Measurements from ENCODE around the gene PLEKHB1. TPM values are rescaled to one million over a fixed set of nuclear protein-coding genes. Genes with fewer than 3 reads are reported as not detected.
A peak's percentile ranks its signal among the peaks of the same experiment; 100 is the strongest.

PLEKHB1 gene
- total and polyA plus RNA-seq, 12 donors: 0.71 to 44.8 (median 14.3) TPM

GRCh38 chr11:73623686-73624085, 22.7 kb upstream of the PLEKHB1 start:
- Histone ChIP-seq H3K9me3 (no peaks in the 10 kb centered on the region), H3K27me3 (no peaks in the 10 kb centered on the region), H3K4me1 (peaks cover 0 to 36% (median 11%) of the 10 kb centered on the region in 9 donors), H3K36me3 (no peaks in the 10 kb centered on the region), H3K27ac (peak overlapping the region in 1 of 10 donors; percentile 79), H3K4me3 (no peak overlapping the region)
- WGBS, 2 donors: 30 to 38% methylated on average over 3 of the region's 3 CpGs
- intact Hi-C loops (cut with DNase I): loop anchor here in 7 of 10 donors (2.0 to 10.0 kb wide), 3 partner anchors 37 to 219 kb away; no protein-coding TSS in a partner anchor
- ATAC-seq (peak in 7 of 8 donors; percentile 27 to 67 (median 56)), DNase-seq (no peak)
- TF ChIP-seq CTCF (IDR thresholded peaks at IDR 0.05): no peak

GRCh38 chr11:73625696-73626318, 20.6 kb upstream of the PLEKHB1 start:
- no peak overlapping the region for H3K27ac ChIP-seq
- WGBS, 2 donors: 25 to 26% methylated on average over 19 of the region's 19 CpGs
- peaks cover 0 to 36% (median 11%) of the 10 kb centered on the region in 9 donors for H3K4me1 ChIP-seq
- DNase-seq: peak; percentile 50 to 79
- peak; percentile 72 to 89 (median 85) for ATAC-seq
- no peaks in the 10 kb centered on the region for H3K36me3 ChIP-seq
- peak; percentile 92 to 97 (median 95) for TF ChIP-seq CTCF (IDR thresholded peaks at IDR 0.05)
- intact Hi-C loops (cut with DNase I): loop anchor here (1.0 to 10.0 kb wide), 5 partner anchors 35 to 221 kb away; no protein-coding TSS in a partner anchor
- no peaks in the 10 kb centered on the region for H3K27me3 ChIP-seq
- H3K4me3 ChIP-seq: peak overlapping the region in 2 of 10 donors; percentile 10 to 13
- H3K9me3 ChIP-seq: no peaks in the 10 kb centered on the region

GRCh38 chr11:73629907-73630306, 16.5 kb upstream of the PLEKHB1 start:
- Histone ChIP-seq H3K27ac (no peak overlapping the region), H3K4me3 (no peak overlapping the region), H3K36me3 (no peaks in the 10 kb centered on the region), H3K27me3 (no peaks in the 10 kb centered on the region), H3K4me1 (peaks cover 0 to 12% (median 8%) of the 10 kb centered on the region in 9 donors), H3K9me3 (peaks cover 0 to 6% (median 0%) of the 10 kb centered on the region in 11 donors)
- no peak for TF ChIP-seq CTCF (IDR thresholded peaks at IDR 0.05)
- intact Hi-C loops (cut with DNase I): loop anchor here in 8 of 10 donors (5.0 to 10.0 kb wide), 3 partner anchors 32 to 225 kb away; no protein-coding TSS in a partner anchor
- no peak for ATAC-seq
- 79 to 84% methylated on average over 7 of the region's 7 CpGs for WGBS, 2 donors
- DNase-seq: no peak

GRCh38 chr11:73632996-73633395, 13.4 kb upstream of the PLEKHB1 start:
- no peak overlapping the region for H3K4me3 ChIP-seq
- no peaks in the 10 kb centered on the region for H3K36me3 ChIP-seq
- H3K9me3 ChIP-seq: peaks cover 0 to 6% (median 0%) of the 10 kb centered on the region in 11 donors
- no peak overlapping the region for H3K27ac ChIP-seq
- no peaks in the 10 kb centered on the region for H3K4me1 ChIP-seq
- ATAC-seq (no peak), DNase-seq (no peak)
- intact Hi-C loops (cut with DNase I): loop anchor here in 1 of 10 donors (10.0 kb wide), 1 partner anchor 158 kb away; no protein-coding TSS in a partner anchor
- WGBS, 2 donors: 93 to 94% methylated on average over 4 of the region's 4 CpGs
- TF ChIP-seq CTCF (IDR thresholded peaks at IDR 0.05): no peak
- H3K27me3 ChIP-seq: no peaks in the 10 kb centered on the region
